GM18502 (cell line): ENCODE data around the gene MIDN.
A peak's percentile ranks its signal among the peaks of the same experiment; 100 is the strongest.

Source experiments
- ATAC-seq: cut with Tn5 transposase; IDR thresholded peaks from one replicate; pipeline ENCODE4 v1.9.1; 2021; ENCODE audit warnings: mild to moderate bottlenecking; ENCODE audit not compliant: unreplicated experiment, poor library complexity

The MIDN gene

DNA sequence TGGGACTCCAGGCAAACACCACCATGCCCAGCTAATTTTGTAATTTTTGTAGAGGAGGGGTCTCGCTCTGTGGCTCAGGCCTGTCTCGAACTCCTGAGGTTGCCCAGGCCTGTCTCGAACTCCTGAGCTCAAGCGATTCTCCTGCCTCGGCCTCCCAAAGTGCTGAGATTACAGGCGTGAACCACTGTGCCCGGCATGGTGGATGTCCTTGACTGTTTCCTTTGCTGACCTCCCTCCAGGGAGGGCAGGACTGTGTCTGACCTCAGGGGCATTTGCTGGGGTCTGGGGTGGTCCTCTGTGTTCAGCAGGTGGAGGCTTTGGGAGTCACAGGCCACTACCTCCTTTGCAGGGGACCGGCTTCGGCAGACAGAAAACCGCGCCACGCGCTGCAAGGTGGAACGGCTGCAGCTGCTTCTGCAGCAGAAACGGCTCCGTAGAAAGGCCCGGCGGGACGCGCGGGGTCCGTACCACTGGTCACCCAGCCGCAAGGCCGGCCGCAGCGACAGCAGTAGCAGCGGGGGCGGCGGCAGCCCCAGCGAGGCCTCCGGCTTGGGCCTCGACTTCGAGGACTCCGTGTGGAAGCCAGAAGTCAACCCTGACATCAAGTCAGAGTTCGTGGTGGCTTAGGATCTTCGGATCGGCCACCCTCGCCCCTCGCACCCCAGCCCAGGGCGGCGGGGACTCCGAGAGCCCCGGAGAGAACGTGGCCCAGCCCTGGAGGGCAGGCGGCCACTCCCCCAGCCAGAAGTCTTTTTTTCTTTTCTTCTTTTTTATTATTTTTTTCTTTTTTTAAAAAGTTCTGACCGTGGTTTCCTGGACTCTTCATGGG, 8.5 kb downstream of the MIDN start:
- ATAC-seq = no peak

DNA sequence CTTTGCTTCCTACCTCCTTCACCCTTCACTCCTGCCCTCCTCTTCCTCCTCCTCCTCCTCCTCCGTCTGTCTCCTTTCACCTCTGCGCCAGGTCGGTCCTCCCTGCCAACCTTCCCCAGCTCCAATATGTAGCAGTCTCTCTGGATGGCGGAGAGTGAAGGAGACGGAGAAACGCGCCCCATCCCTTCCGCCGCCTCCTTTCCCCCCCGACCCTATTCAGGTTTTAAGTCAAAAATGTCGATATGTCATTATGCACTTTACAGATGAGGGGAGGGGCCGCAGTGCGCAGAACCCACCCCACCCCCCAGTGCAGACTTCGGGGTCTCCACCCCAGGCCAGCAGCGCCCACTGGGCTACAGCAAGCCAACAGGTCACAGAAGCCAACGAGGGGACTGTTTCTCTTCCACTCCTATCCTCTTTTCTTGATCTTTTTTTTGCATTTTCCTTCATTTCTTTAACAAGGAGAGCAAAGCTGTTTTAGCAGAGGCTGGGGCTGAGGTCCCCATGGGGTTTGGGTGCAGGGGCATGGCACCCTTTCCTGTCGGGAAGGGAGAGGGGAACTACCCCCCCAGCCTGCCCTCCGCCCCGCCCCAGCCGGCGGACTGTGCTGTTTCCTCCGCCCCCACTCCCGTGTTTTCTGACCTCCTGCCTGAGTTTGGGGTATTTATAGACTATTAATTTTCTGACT, 9.2 kb downstream of the MIDN start:
- no peak for ATAC-seq

DNA sequence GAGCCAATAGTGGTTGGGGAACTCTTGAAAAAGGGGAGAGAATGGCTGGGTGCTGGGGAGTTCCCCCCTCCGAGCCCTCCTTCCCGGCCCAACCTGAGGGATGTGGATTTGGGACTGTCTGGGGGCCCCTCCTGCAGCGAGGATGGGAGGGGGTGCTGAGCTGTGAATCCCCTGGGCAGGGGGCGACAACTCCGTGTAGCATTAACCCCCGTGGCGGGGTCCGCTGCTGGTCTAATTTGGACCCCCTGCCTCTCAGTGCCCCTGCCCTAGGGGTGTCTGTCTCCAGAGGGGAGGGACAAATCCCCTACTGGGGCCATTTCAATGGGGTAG, 9.7 kb downstream of the MIDN start:
- ATAC-seq = no peak

DNA sequence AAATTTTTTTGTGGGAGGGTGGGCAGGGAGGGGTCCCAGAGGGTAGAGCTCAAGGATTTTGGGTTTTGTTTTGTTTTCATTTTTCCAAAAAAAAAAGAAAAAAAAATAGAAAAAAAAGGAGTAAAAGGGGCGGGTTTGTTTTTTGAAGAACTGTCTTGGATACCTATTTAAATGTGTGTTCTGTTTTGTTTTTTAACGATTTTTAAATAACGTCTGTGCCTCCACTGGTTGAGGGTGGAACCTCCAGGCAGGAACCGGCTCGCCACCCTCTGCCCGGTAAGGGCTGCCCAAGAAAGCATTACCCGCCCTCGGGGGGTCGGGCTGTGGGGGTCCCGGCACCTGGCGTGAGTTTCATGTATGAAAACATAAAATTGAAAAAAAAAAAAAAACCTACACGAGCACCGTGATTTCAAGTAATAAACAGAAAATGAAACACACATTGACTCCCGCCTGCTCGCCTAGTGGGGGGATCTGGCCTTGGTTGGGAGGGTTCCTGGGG, 10.4 kb downstream of the MIDN start:
- ATAC-seq = no peak

- ATAC-seq = peak; percentile 22
These were observed 11.0 kb downstream of the MIDN start for GRCh38 chr19:1259206-1259875.

GRCh38 chr19:1259876-1260748, 11.7 kb downstream of the MIDN start:
- ATAC-seq = peak; percentile 6

GRCh38 chr19:1260749-1261537, 12.6 kb downstream of the MIDN start:
- ATAC-seq = peak; percentile 68

- no peak for ATAC-seq
These were observed 13.1 kb downstream of the MIDN start for GRCh38 chr19:1261538-1261797.

GRCh38 chr19:1261798-1262622, 13.6 kb downstream of the MIDN start:
- ATAC-seq = no peak

- no peak for ATAC-seq
These were observed 14.3 kb downstream of the MIDN start for GRCh38 chr19:1262623-1263123.

- ATAC-seq = no peak
These were observed 14.8 kb downstream of the MIDN start for GRCh38 chr19:1263188-1263587.

DNA sequence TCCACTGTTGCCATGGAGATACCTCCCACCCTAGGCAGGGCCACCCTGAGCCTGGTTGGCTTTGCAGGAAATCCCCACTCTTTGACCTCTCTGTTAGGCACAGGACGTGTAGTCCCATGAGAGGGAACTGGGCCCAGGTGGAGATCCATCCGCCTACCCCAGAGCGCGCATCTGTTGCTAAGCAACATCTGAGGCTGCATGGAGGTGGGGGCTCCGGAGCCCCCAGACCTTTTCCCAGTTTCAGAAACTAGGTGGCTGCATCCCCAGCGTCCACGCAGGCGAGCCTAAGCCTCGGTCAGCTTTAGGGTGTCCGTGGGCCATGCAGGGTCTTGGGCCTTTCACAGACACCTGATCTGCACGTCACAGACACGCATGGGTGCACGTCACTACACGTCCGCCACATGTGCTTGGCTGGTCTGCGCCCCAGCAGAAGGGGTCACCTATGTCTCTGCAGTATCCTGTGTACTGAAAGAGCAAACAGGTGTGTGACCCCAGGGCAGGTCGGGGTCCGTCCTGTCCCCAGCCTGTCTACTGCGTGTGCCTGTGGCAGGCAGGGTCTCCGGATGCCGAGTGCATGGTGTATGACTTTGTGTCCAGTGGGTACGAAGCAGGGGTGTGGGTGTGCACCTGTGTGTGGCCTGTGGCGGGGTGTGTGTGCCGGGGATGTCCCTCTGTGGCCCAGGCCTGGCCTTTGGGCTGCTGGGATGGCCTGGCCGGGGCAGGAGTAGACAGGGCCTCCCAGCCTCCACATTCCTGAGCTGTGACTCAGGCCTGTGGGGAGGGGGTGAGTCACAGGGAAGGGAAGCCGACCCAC, 16.6 kb downstream of the MIDN start:
- no peak for ATAC-seq

DNA sequence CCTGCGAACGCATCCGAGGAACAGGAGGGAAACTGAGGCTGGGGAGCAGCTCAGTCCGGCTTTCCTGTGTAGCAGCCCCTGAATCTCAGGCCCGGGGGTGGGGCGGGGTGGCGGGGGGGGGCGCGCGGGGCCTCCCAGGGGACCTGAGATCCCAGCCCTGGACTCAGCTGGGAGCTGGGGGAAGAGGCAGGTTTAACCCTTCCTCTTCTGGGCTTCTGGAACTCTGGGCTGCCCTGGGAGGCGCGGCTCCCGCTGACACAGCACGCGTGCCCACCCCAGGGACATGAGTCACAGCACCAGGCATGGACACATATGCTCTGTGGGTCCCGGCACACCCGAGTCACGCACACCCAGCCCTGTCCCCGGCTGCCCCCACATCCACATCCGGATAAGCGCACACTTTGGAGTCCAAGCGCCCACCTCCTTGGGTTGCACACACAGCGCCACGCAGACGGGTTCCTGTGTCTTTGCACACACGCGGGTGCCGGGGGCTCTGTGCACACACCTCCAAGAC, 17.3 kb downstream of the MIDN start:
- no peak for ATAC-seq

GRCh38 chr19:1266129-1266915, 17.9 kb downstream of the MIDN start:
- ATAC-seq = peak; percentile 39

DNA sequence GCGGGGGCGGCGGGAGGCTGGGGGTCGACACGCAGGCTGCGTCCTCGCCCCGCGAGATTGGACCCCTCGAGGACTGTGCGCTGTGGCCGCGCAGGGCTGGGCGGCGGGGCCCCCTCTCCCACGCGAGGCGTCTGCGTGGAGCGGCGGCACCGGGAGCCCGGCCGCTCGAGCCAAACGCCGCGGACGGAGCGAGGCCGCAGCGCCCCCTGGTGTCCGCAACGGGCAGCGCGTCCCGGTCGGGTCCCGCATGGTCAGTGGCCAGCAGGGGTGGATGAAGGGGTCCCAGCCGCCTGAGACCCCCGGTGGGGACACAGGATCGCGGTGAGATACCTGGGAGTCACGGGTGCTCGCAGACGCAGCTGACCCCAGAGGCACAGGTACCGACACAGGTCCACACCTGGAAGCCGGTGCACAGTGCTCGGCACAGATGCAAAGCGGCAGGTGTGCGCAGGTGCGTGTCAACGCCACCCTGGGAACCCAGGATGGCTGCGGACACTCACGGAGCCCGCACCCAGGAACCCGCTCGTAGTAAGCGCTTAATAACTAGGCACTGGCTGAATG, 18.6 kb downstream of the MIDN start:
- ATAC-seq = peak; percentile 23

DNA sequence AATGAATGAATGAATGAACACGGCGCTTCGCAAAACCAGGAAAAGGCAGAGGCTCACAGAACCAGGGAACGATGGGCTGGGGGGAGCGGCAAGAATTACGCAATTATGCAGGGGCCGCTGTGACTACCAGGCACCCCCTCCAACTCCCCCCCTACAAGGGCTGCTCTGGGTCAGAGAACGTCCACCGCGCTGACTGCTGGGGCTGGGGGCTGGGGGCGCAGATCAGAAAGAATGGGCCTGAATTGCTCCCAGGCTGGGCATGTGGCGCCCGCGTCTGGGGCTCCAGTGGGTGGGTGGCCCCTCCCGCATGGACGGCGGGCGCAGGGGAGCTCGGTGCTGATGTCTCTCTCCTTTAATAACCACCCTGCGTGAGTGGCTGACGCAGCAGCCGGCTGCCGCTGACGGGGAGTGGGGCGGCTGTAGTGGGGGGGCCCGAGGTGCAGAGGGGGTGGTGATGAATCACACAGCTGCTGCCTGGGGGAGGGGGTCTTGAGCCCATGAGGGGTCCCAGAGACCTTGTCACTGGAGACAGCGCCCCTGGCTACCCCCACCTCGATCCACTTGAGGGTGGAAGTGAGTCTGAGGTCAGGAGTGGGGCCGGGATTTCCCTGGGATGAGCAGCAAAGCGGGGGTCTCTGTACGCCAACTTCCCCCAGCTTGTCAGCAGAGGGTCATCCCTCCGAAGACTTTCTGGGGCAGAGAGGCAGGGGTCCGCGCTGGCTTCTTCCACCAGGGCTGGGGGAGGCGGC, 19.3 kb downstream of the MIDN start:
- ATAC-seq = no peak
